Measurements from ENCODE around the gene PLD1.

DNA sequence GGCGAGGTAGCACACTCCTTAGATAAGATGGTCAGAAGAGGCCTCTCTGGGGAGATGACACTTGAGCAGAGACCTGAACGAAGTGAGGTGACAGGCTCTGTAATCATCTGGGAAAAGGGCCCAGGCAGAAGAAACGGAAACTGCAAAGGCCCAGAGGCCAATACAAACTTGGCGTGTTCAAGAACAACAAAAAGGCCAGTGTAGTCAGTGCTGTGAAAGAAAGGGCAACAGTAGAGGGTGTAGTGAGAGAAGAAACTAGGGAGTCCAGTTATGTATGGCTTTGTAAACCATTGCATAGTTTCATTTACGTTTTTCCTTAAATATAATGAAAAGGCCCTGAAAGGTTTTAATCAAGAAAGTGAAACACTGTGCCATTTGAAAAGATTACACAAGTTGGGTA lies 31.8 kb downstream of the PLD1 start:
- TF ChIP-seq, protein P1, sequence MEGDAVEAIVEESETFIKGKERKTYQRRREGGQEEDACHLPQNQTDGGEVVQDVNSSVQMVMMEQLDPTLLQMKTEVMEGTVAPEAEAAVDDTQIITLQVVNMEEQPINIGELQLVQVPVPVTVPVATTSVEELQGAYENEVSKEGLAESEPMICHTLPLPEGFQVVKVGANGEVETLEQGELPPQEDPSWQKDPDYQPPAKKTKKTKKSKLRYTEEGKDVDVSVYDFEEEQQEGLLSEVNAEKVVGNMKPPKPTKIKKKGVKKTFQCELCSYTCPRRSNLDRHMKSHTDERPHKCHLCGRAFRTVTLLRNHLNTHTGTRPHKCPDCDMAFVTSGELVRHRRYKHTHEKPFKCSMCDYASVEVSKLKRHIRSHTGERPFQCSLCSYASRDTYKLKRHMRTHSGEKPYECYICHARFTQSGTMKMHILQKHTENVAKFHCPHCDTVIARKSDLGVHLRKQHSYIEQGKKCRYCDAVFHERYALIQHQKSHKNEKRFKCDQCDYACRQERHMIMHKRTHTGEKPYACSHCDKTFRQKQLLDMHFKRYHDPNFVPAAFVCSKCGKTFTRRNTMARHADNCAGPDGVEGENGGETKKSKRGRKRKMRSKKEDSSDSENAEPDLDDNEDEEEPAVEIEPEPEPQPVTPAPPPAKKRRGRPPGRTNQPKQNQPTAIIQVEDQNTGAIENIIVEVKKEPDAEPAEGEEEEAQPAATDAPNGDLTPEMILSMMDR (tag by site-specific recombination; IDR thresholded peaks at IDR 0.05), result no peak
- TF ChIP-seq, protein P2, sequence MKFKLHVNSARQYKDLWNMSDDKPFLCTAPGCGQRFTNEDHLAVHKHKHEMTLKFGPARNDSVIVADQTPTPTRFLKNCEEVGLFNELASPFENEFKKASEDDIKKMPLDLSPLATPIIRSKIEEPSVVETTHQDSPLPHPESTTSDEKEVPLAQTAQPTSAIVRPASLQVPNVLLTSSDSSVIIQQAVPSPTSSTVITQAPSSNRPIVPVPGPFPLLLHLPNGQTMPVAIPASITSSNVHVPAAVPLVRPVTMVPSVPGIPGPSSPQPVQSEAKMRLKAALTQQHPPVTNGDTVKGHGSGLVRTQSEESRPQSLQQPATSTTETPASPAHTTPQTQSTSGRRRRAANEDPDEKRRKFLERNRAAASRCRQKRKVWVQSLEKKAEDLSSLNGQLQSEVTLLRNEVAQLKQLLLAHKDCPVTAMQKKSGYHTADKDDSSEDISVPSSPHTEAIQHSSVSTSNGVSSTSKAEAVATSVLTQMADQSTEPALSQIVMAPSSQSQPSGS (tag by site-specific recombination; IDR thresholded peaks at IDR 0.05; ENCODE audit: low read depth), result no peak
- TF ChIP-seq REST (tag by site-specific recombination; IDR thresholded peaks at IDR 0.05) (no peak), MYNN (tag by site-specific recombination; IDR thresholded peaks at IDR 0.05; ENCODE audit: borderline replicate concordance) (no peak), TCF7L2 (IDR thresholded peaks at IDR 0.05; ENCODE audit: borderline replicate concordance, low read depth, low read length) (no peak), ZNF843 (tag by site-specific recombination; IDR thresholded peaks at IDR 0.05) (no peak), ZNF362 (tag by site-specific recombination; IDR thresholded peaks at IDR 0.05) (no peak), GLIS1 (tag by site-specific recombination; IDR thresholded peaks at IDR 0.05) (no peak), ZBTB7A (tag by site-specific recombination; IDR thresholded peaks at IDR 0.05; ENCODE audit: low read depth) (no peak), ZNF785 (tag by site-specific recombination; IDR thresholded peaks at IDR 0.05) (no peak), MZF1 (tag by site-specific recombination; IDR thresholded peaks at IDR 0.05; ENCODE audit: borderline replicate concordance) (no peak), GLI4 (tag by site-specific recombination; IDR thresholded peaks at IDR 0.05) (no peak), GLI2 (tag by site-specific recombination; IDR thresholded peaks at IDR 0.05; ENCODE audit: borderline replicate concordance, low read depth) (no peak), ZNF473 (tag by site-specific recombination; IDR thresholded peaks at IDR 0.05) (no peak)

Data from HEK293 (cell line).